Stimulated activated CD8-positive, alpha-beta memory T cell treated with anti-CD3 and anti-CD28 coated beads, Interleukin-15, amount 100 ng/mL, for 24 hours (primary cell): Measurements from ENCODE around the gene OR52D1.

ENCODE experiments used
- DNase-seq: peaks from one replicate; pipeline ENCODE4 v3.0.0-alpha.2; 2020; ENCODE audit warnings: low read depth

The OR52D1 gene

DNA sequence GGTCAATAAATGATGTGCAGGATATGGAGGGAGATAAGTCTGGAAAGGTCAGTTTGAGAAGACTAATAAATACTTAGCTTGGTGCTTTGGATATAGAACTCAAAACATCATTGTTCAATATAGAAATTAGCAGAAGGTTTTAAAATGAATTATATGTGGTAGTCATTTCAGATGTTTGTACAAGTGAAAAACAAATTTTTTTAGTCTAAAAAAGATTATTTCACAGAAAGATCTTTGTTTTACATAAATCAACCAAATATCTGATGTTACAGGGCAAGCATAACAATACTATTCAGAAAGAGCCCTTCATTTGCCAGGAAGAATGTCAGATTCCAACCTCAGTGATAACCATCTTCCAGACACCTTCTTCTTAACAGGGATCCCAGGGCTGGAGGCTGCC is at the start of gene OR52D1:
TSS of gene OR52D1 (plus strand) at position 301 of the 400 bp plus-strand sequence. CDS start at position 323, 22 bp downstream.
- DNase-seq, result no peak

GRCh38 chr11:5441414-5441813 is 47.1 kb upstream of the OR52D1 start, which contains the start of gene OR51I1:
Gene OR51I1, minus strand, starts transcription at chr11:5441514. Its CDS starts 0 bp downstream, at chr11:5441514.
- no peak for DNase-seq

GRCh38 chr11:5443835-5444393 is 44.6 kb upstream of the OR52D1 start:
- no peak for DNase-seq

- DNase-seq, result no peak
These were observed 39.5 kb upstream of the OR52D1 start, which contains the start of gene OR51I2 for GRCh38 chr11:5449023-5449422. Gene OR51I2, plus strand, starts transcription at chr11:5449323. Its CDS starts 4,166 bp downstream, at chr11:5453489.

DNA sequence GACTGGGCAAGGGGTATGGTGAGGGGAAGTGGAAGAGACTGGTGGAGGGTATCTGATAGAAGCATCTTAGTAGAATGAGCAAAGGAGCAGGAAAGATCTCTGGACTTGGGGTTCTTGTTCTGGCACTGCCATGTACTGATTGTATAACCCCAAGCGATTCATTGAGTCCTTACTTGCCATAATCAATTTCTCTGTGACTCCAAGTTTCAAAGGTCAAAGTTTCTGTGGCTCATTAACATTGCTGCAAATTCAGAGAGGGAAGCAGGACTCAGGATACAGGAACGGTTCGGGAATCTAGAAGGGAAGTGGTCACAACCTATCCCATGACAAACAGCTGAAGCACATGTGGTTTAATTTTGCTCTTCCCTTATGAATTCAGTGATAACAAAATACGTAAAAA is 39.1 kb upstream of the OR52D1 start:
- no peak for DNase-seq

- DNase-seq, result no peak
These were observed 27.4 kb upstream of the OR52D1 start for GRCh38 chr11:5460983-5461621.

DNA sequence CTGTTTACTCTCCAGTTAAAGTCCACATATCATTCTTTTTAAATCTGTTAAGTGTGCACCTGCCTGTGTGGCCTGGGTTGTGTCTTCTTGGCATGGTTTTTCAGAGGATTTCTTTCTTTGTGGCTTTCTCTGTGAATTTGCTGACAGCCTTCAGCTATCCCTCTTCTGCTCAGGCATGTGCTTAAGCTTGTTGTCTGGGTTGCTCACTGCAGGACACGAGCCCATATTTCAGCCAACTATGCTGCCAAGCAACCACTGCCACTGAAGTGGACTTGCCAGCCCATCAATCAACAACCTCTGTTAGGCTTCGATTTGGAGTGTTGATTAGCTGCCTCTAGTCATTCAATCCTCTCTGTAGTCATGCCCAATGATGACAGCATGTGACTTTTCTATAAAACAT is 21.0 kb upstream of the OR52D1 start:
- no peak for DNase-seq

DNA sequence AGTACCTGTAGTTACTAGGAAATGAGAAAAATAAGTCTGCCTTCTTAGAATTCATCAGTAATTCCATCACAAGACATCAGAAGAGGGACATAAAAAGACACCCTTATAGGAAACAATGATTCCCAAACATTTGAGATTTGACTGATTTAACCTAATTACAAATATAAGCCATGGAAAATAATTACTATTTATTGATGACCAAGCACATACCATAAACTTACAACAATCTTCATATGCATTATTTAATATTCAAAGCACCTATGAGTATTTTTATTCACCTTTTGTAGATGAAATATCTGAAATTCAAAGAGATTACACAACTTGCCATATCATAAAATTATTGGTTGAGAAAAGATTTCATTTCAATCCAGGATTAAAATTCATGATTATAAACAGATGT is 14.6 kb upstream of the OR52D1 start:
- DNase-seq, result no peak

GRCh38 chr11:5476186-5476819 is 12.2 kb upstream of the OR52D1 start:
- DNase-seq, result no peak

DNA sequence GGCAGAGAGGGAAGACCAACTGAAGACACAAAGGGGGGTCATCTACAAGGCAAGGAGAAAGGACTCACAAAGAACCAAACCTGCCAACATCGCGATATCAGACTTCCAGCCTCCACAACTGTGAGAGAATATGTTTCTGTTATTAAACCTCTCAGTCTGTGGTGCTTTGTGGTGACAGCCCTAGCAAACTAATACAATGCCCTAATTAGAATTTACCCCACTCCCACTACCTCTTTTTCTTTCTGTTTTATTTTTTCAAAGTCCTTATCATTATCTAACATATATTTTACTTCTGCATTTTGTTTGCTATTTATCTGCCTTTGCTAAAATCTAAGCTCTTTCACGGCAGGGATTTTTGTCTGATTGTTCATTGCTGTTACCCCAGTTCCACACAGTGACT is 2.5 kb upstream of the OR52D1 start:
- no peak for DNase-seq

DNA sequence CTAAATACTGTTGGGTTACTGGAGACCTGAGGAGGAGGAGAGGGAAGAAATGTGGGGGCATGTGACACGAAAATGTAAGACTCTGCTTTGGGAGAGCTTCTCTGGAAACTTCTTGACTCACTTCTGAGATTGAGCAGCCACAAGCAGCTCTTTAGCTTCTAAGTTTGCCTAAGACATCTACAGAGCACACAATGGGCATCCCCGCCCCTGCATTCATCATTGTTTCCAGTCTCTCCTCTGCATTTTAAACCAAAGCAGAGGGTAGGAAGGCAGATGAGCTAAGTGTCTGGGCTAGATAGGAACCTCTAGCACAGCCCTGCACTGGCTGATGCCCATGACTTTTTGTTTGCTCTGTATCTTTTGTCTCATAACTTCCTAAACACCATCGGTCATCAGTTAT is 2.1 kb upstream of the OR52D1 start:
- no peak for DNase-seq

DNA sequence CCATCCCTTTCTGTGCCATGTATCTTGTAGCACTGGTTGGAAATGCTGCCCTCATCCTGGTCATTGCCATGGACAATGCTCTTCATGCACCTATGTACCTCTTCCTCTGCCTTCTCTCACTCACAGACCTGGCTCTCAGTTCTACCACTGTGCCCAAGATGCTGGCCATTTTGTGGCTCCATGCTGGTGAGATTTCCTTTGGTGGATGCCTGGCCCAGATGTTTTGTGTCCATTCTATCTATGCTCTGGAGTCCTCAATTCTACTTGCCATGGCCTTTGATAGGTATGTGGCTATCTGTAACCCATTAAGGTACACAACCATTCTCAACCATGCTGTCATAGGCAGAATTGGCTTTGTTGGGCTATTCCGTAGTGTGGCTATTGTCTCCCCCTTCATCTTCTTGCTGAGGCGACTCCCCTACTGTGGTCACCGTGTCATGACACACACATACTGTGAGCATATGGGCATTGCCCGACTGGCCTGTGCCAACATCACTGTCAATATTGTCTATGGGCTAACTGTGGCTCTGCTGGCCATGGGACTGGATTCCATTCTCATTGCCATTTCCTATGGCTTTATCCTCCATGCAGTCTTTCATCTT is 414 bp downstream of the OR52D1 start:
- DNase-seq, result no peak

- no peak for DNase-seq
These were observed 1.3 kb downstream of the OR52D1 start for GRCh38 chr11:5489576-5490357.

GRCh38 chr11:5499671-5500070 is 11.2 kb downstream of the OR52D1 start:
- DNase-seq, result no peak

DNA sequence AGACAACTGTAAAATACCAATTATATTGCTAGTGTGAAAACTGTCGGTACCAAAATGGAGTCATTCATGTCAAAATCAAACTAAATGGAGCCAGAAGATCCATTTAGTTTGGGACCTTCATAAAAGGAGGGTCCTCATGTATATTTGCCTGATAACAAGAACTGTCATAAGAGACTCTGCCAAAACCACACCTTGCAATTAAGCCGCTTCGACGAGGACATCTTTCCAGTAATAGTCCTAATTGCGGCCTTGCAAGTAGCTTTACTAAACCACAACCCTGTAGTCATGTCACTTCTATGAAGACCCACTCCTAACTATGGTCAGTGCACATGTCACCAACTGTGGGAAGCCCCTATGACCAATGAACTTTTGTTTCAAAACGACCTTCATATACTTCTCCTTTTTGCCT is 11.9 kb downstream of the OR52D1 start:
- DNase-seq, result no peak

DNA sequence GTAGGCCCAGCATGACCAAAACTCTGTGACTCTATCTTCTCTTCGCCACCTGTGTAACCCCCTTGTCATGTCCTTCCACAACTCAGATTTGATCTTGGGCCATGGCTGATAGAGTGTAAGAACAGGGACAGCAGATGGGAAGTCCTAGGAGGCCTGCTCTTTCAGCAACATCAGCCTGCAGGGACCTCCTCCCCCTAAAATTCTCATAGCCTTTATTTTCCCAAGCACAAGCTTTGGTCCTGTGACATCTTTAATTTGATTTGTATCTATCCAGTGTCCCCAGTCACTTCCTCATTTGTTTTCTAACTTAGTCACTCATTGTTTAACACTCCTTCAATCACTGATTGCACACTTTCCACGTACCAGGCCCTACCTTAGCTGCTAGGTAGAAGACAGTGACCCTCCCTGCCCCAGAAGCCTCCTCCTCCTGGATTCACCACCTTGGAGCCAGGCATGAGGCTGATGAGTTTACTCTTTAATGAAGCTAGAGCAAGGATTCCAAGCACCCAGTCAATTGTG is 16.0 kb downstream of the OR52D1 start:
- no peak for DNase-seq

DNA sequence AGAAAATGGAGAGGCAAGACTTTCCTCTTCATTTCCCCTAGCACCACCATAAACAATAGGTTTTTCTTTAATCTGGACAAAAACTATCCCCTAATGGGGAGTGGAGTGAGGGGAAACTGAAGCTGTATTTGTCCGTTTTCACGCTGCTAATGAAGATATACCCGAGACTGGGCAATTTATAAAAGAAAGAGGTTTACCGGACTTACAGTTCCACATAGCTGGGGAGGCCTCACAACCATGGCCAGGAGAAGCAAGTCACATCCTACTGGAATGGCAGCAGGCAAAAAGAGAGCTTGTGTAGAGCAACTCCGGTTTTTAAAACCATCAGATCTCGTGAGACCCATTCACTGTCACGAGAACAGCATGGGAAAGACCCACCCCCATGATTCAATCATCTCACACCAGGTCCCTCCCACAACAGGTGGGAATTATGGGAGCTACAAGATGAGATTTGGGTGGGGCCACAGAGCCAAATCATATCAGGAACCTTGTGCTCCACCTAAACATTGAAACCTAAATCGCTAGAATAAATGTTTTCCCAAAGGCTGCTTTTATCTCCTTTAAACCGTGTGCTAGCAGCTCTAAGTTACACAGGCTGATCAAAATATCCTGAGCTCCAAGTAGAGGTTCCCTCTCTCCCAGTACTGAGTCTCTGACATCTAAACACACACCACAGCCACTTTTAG is 17.0 kb downstream of the OR52D1 start:
- DNase-seq, result no peak

DNA sequence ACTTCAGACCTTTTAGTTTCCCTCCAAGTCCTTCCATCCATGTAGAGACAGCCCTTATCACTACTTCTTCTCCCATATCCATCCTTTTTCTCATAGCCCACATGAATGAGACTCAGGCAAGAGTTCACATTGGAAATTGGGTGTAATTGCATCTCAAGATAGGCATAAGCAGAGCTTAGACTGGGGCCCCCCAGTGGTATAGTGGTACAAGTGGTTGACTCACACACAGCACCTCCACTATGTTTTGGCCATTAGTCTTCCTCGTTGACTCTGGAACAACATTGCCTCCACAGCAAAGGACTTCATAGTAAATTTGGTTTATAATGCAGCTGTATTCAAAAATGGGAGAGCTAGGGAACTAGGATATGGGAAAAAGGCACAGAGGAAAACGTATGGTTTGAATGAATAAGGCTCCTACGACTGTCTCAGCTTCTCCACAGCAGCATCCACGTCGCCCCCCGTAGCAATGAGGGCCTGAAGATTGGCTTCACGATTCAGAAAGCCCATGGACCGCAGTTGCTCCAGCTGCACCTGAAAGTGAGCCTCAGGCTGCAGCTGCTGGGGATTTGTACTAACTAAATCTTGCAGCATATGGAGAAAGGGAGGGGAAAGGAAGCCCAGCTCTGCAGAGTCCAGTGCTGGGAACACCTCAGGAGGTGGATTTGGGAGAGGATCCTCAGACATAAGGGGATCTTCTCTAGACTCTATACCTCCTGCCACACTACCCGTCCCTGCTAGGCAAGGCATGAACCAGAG is 18.9 kb downstream of the OR52D1 start:
- DNase-seq, result no peak

DNA sequence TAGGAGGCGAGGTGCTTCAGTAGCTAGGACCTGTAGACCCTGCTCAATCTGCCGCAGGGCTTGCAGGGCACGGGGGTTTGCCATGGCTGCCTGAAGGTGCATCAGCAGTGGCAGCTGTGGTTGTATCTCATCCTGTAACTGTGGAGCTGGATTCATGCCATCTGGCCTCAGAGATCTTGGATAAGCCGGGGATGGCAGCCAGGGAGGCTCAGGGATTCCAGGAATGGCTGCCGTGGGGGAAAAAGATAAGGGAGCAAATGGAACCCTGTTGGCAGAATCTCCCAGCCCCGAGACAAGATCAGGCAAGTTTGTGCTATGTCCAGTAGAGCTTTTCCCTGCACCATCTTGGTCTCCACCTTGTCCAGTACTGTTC is 19.4 kb downstream of the OR52D1 start:
- DNase-seq, result no peak

DNA sequence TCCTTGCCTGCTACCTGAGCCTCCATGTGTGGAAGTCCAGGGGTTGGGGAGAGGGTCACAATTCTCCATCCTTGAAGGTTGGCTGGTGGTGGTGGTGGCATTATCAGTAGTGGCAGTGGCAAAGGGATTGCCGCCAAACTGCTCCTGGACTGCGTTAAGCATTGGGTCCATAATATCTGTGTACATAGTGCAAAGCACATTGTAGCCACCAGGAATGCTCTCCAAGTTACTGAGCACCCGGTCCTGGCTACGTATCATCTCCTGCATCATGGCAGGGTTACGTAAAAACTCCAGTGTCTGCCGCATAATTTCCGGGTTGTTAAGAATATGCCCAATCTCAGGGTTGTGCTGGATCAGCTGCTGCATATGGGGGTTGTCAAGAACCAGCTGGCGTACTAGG is 20.1 kb downstream of the OR52D1 start:
- DNase-seq, result no peak

- no peak for DNase-seq
These were observed 21.3 kb downstream of the OR52D1 start, which contains the start of gene UBQLN3 for GRCh38 chr11:5509803-5510202. Gene UBQLN3, minus strand, starts transcription at chr11:5509957. Its CDS starts 399 bp downstream, at chr11:5509558.
